WTC11 (cell line): ENCODE measurements around the gene ANKS3. TPM values are rescaled to one million over a fixed set of nuclear protein-coding genes. Genes with fewer than 3 reads are reported as not detected.

Experiments
- ATAC-seq: fragments of 200-7000 bp; cut with Tn5 transposase; 2 replicates; pipeline ENCODE4 v1.10.0; 2021; ENCODE audit warnings: mild to moderate bottlenecking, moderate library complexity
- CTCF ChIA-PET: fragments of 300-600 bp; sonication (Branson Sonifier 250); formaldehyde crosslinking; loops from one replicate; lab custom pipeline; 2021; ENCODE audit warnings: antibody characterized with exemption; lab: Charles Lee
- POLR2A ChIA-PET: fragments of 350-600 bp; sonication (Branson Sonifier 250); formaldehyde crosslinking; loops from one replicate; lab custom pipeline; 2021; ENCODE audit warnings: antibody characterized with exemption; lab: Charles Lee
- DNase-seq: peaks from one replicate; pipeline ENCODE4 v3.0.0; 2021; ENCODE audit warnings: low spot score
- H3K27ac Mint-ChIP-seq: 2 replicates; pipeline ENCODE4 v1.8.0; 2021; ENCODE audit warnings: mixed read lengths
- H3K27me3 Mint-ChIP-seq: 2 replicates; pipeline ENCODE4 v1.8.0; 2021; ENCODE audit warnings: low read depth, mild to moderate bottlenecking, moderate library complexity, mixed read lengths
- H3K36me3 Mint-ChIP-seq: 2 replicates; pipeline ENCODE4 v1.8.0; 2021; ENCODE audit warnings: mixed read lengths
- H3K4me1 Mint-ChIP-seq: 2 replicates; pipeline ENCODE4 v1.8.0; 2022; ENCODE audit warnings: mixed read lengths
- H3K4me3 Mint-ChIP-seq: 2 replicates; pipeline ENCODE4 v1.8.0; 2021; ENCODE audit warnings: mild to moderate bottlenecking, moderate library complexity, mixed read lengths
- H3K9me3 Mint-ChIP-seq: 2 replicates; pipeline ENCODE4 v1.8.0; 2021; ENCODE audit warnings: mixed read lengths
- ESRRA ChIP-seq: sonication (generic); formaldehyde crosslinking; IDR thresholded peaks from 2 replicates; pipeline ENCODE4 v1.8.1; 2022; ENCODE audit warnings: mild to moderate bottlenecking, missing genetic modification reagents, borderline replicate concordance
- ETV6 ChIP-seq: sonication (generic); formaldehyde crosslinking; IDR thresholded peaks from 2 replicates; pipeline ENCODE4 v1.8.1; 2022; ENCODE audit warnings: mild to moderate bottlenecking, missing genetic modification reagents
- FOXP1 ChIP-seq: sonication (generic); formaldehyde crosslinking; IDR thresholded peaks from 2 replicates; pipeline ENCODE4 v1.8.0; 2022; ENCODE audit warnings: missing genetic modification reagents, mild to moderate bottlenecking, moderate library complexity, borderline replicate concordance
- GTF2I ChIP-seq: fragments of 250-450 bp; sonication (Bioruptor Pico); conservative IDR thresholded peaks from 2 replicates; pipeline ENCODE4 v1.4.0; 2021; ENCODE audit warnings: mild to moderate bottlenecking
- IRF2 ChIP-seq: sonication (generic); formaldehyde crosslinking; IDR thresholded peaks from 2 replicates; pipeline ENCODE4 v1.8.0; 2022; ENCODE audit warnings: low read depth, missing genetic modification reagents, borderline replicate concordance
- OVOL2 ChIP-seq: fragments of 250-450 bp; sonication (Bioruptor Pico); IDR thresholded peaks from 2 replicates; pipeline ENCODE4 v1.9.0; 2021; ENCODE audit warnings: mild to moderate bottlenecking, borderline replicate concordance
- RORB ChIP-seq: fragments of 250-450 bp; sonication (Bioruptor Pico); IDR thresholded peaks from 2 replicates; pipeline ENCODE4 v1.9.0; 2021; ENCODE audit warnings: mild to moderate bottlenecking
- SOX15 ChIP-seq: fragments of 250-450 bp; sonication (Bioruptor Pico); IDR thresholded peaks from 2 replicates; pipeline ENCODE4 v1.9.0; 2021; ENCODE audit warnings: mild to moderate bottlenecking
- SP1 ChIP-seq: sonication (generic); formaldehyde crosslinking; conservative IDR thresholded peaks from 2 replicates; pipeline ENCODE4 v1.8.1; 2022; ENCODE audit warnings: missing genetic modification reagents
- ZBTB21 ChIP-seq: sonication (generic); formaldehyde crosslinking; IDR thresholded peaks from 2 replicates; pipeline ENCODE4 v1.8.1; 2023; ENCODE audit warnings: mild to moderate bottlenecking, missing genetic modification reagents, borderline replicate concordance
- ZNF317 ChIP-seq: sonication (generic); formaldehyde crosslinking; IDR thresholded peaks from 2 replicates; pipeline ENCODE4 v1.8.1; 2023; ENCODE audit warnings: low read depth, mild to moderate bottlenecking, moderate library complexity, missing genetic modification reagents, borderline replicate concordance
- ZNF396 ChIP-seq: fragments of 250-450 bp; sonication (Bioruptor Pico); IDR thresholded peaks from 2 replicates; pipeline ENCODE4 v1.8.0; 2021; ENCODE audit warnings: mild to moderate bottlenecking, moderate library complexity, borderline replicate concordance
- total RNA-seq: library from RNA; stranded (reverse); gene quantifications from 3 replicates; pipeline ENCODE4 v1.2.3, GENCODE V29; 2021
- TF ChIP-seq, protein P1 (sequence below): sonication (generic); formaldehyde crosslinking; IDR thresholded peaks from 2 replicates; pipeline ENCODE4 v1.8.0; 2022; ENCODE audit warnings: missing genetic modification reagents
- TF ChIP-seq, protein P2 (sequence below): sonication (generic); formaldehyde crosslinking; IDR thresholded peaks from 2 replicates; pipeline ENCODE4 v1.8.1; 2023; ENCODE audit warnings: mild to moderate bottlenecking, moderate library complexity, missing genetic modification reagents
- TF ChIP-seq, protein P3 (sequence below): sonication (generic); formaldehyde crosslinking; IDR thresholded peaks from 2 replicates; pipeline ENCODE4 v1.8.1; 2023; ENCODE audit warnings: mild to moderate bottlenecking, missing genetic modification reagents, moderate library complexity
- TF ChIP-seq, protein P4 (sequence below): sonication (generic); formaldehyde crosslinking; IDR thresholded peaks from 2 replicates; pipeline ENCODE4 v1.8.0; 2023; ENCODE audit warnings: missing genetic modification reagents
- TF ChIP-seq, protein P5 (sequence below): fragments of 250-450 bp; sonication (Bioruptor Pico); IDR thresholded peaks from 2 replicates; pipeline ENCODE4 v1.9.0; 2021; ENCODE audit warnings: mild to moderate bottlenecking

Gene ANKS3
- total RNA-seq, 1 experiment from 2014 or later = 35.6 TPM

DNA sequence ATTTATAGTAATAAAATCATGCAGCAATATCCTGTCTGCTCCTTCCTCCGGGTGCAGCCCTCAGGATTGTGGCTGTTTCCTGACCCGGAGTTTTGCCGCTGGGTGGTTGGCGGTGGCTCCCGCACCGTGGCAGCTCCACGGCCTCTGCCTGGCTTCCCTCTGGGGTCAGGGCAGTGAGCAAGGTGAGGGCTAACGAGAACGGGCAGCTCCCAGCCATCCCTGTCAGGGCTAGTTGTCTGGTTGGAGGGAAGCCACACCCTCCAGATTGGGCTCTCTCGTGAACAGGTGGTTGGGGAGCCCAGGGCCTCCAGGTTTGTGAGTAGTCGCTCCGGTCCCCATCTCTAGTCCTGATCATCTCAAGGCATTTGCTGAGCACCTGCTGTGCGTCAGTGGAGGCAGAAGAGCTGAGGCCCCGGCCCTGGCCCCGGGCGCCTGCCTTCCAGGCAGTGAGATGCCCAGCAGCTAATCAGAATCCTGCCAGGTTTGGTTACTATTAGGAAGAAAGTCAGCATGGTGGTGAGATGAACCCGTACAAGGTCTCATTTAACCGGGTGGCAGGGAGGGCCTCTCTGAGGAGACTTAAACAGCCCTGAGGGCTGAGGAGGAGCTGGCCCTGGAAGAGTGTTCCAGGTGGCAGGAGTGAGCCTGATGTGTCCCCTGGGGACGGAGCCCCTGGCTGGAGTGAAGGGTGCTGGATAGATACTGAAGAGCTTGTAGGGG, 43.0 kb downstream of the ANKS3 start:
- ChIA-PET POLR2A (no interaction called here), CTCF (interaction anchor here (1.1 to 6.5 kb wide), 4 partner anchors 8 to 215 kb away, joined by 3 to 63 read pairs (median 4); partner anchors contain the start of gene HMOX2)
- no peak for DNase-seq
- H3K4me1 Mint-ChIP-seq = no peaks in the 10 kb centered on the region
- no peaks in the 10 kb centered on the region for H3K27me3 Mint-ChIP-seq
- TF ChIP-seq, protein P1, sequence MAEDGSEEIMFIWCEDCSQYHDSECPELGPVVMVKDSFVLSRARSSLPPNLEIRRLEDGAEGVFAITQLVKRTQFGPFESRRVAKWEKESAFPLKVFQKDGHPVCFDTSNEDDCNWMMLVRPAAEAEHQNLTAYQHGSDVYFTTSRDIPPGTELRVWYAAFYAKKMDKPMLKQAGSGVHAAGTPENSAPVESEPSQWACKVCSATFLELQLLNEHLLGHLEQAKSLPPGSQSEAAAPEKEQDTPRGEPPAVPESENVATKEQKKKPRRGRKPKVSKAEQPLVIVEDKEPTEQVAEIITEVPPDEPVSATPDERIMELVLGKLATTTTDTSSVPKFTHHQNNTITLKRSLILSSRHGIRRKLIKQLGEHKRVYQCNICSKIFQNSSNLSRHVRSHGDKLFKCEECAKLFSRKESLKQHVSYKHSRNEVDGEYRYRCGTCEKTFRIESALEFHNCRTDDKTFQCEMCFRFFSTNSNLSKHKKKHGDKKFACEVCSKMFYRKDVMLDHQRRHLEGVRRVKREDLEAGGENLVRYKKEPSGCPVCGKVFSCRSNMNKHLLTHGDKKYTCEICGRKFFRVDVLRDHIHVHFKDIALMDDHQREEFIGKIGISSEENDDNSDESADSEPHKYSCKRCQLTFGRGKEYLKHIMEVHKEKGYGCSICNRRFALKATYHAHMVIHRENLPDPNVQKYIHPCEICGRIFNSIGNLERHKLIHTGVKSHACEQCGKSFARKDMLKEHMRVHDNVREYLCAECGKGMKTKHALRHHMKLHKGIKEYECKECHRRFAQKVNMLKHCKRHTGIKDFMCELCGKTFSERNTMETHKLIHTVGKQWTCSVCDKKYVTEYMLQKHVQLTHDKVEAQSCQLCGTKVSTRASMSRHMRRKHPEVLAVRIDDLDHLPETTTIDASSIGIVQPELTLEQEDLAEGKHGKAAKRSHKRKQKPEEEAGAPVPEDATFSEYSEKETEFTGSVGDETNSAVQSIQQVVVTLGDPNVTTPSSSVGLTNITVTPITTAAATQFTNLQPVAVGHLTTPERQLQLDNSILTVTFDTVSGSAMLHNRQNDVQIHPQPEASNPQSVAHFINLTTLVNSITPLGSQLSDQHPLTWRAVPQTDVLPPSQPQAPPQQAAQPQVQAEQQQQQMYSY (CRISPR knock-in tag) = no peak
- TF ChIP-seq RORB (no peak), FOXP1 (CRISPR knock-in tag) (no peak), SOX15 (no peak), ETV6 (CRISPR knock-in tag) (no peak), ESRRA (CRISPR knock-in tag) (no peak), ZNF317 (CRISPR knock-in tag) (no peak), ZBTB21 (CRISPR knock-in tag) (no peak), SP1 (CRISPR knock-in tag) (no peak), GTF2I (CRISPR knock-in tag) (no peak), ZNF396 (CRISPR knock-in tag) (no peak), IRF2 (CRISPR knock-in tag) (no peak), OVOL2 (CRISPR knock-in tag) (no peak)
- TF ChIP-seq, protein P2, sequence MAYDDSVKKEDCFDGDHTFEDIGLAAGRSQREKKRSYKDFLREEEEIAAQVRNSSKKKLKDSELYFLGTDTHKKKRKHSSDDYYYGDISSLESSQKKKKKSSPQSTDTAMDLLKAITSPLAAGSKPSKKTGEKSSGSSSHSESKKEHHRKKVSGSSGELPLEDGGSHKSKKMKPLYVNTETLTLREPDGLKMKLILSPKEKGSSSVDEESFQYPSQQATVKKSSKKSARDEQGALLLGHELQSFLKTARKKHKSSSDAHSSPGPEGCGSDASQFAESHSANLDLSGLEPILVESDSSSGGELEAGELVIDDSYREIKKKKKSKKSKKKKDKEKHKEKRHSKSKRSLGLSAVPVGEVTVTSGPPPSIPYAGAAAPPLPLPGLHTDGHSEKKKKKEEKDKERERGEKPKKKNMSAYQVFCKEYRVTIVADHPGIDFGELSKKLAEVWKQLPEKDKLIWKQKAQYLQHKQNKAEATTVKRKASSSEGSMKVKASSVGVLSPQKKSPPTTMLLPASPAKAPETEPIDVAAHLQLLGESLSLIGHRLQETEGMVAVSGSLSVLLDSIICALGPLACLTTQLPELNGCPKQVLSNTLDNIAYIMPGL (CRISPR knock-in tag) = no peak
- TF ChIP-seq, protein P3, sequence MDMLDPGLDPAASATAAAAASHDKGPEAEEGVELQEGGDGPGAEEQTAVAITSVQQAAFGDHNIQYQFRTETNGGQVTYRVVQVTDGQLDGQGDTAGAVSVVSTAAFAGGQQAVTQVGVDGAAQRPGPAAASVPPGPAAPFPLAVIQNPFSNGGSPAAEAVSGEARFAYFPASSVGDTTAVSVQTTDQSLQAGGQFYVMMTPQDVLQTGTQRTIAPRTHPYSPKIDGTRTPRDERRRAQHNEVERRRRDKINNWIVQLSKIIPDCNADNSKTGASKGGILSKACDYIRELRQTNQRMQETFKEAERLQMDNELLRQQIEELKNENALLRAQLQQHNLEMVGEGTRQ (CRISPR knock-in tag) = no peak
- TF ChIP-seq, protein P4, sequence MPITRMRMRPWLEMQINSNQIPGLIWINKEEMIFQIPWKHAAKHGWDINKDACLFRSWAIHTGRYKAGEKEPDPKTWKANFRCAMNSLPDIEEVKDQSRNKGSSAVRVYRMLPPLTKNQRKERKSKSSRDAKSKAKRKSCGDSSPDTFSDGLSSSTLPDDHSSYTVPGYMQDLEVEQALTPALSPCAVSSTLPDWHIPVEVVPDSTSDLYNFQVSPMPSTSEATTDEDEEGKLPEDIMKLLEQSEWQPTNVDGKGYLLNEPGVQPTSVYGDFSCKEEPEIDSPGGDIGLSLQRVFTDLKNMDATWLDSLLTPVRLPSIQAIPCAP (CRISPR knock-in tag) = no peak
- TF ChIP-seq, protein P5, sequence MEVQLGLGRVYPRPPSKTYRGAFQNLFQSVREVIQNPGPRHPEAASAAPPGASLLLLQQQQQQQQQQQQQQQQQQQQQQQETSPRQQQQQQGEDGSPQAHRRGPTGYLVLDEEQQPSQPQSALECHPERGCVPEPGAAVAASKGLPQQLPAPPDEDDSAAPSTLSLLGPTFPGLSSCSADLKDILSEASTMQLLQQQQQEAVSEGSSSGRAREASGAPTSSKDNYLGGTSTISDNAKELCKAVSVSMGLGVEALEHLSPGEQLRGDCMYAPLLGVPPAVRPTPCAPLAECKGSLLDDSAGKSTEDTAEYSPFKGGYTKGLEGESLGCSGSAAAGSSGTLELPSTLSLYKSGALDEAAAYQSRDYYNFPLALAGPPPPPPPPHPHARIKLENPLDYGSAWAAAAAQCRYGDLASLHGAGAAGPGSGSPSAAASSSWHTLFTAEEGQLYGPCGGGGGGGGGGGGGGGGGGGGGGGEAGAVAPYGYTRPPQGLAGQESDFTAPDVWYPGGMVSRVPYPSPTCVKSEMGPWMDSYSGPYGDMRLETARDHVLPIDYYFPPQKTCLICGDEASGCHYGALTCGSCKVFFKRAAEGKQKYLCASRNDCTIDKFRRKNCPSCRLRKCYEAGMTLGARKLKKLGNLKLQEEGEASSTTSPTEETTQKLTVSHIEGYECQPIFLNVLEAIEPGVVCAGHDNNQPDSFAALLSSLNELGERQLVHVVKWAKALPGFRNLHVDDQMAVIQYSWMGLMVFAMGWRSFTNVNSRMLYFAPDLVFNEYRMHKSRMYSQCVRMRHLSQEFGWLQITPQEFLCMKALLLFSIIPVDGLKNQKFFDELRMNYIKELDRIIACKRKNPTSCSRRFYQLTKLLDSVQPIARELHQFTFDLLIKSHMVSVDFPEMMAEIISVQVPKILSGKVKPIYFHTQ (CRISPR knock-in tag) = no peak
- H3K27ac Mint-ChIP-seq = no peak overlapping the region
- no peaks in the 10 kb centered on the region for H3K9me3 Mint-ChIP-seq
- peak overlapping the region; percentile 21; the same call in 1 of the 2 replicates for H3K4me3 Mint-ChIP-seq
- no peak for ATAC-seq
- H3K36me3 Mint-ChIP-seq = no peaks in the 10 kb centered on the region; the same call in 1 of the 2 replicates
